SK-N-SH (cell line): ENCODE results near the gene CBLN3. TPM values are rescaled to one million over a fixed set of nuclear protein-coding genes. Genes with fewer than 3 reads are reported as not detected.
"Not testable (repeated sequence)": the region's sequence is repeated elsewhere in the genome, so short reads cannot be mapped to it uniquely, and the experiment has no call there.

Source experiments
- CTCF ChIA-PET: fragments of 300-600, 350-600 bp; formaldehyde crosslinking; extraction: SDS; loops from one replicate; lab custom pipeline; 2021; lab: Yijun Ruan, JAX
- POLR2A ChIA-PET: fragments of 350-600 bp; sonication (Branson Sonifier 250); formaldehyde crosslinking; extraction: SDS; loops from one replicate; lab custom pipeline; 2020; ENCODE audit warnings: antibody characterized with exemption, inconsistent platforms; lab: Yijun Ruan, JAX
- DNase-seq: peaks from one replicate; pipeline ENCODE4 v3.0.0; 2012
- H2AFZ ChIP-seq: fragments of 200-600 bp; sonication (generic); 2 replicates; pipeline ENCODE4 v1.8.1; 2016; ENCODE audit warnings: antibody characterized with exemption, mild to moderate bottlenecking, low read depth
- H3F3A ChIP-seq: fragments of 200-600 bp; sonication (generic); replicated peaks from 2 replicates; pipeline ENCODE3; 2016; ENCODE audit warnings: antibody characterized with exemption, mild to moderate bottlenecking; ENCODE audit not compliant: insufficient read depth
- H3K27ac ChIP-seq, 2 experiments: fragments of 200-500 bp in 1 of 2; fragments of 200-600 bp in 1 of 2; sonication (Bioruptor generic) in 1 of 2; sonication (generic), shearing (Covaris generic) in 1 of 2; 2 replicates each; pipeline versions ENCODE4 v1.5.1 to v1.6.1; 2014 to 2016; ENCODE audit warnings: low read depth in 2 of 2, inconsistent platforms in 1 of 2, low read length in 1 of 2, mild to moderate bottlenecking in 1 of 2, mixed read lengths in 1 of 2
- H3K27me3 ChIP-seq: fragments of 200-600 bp; sonication (generic), shearing (Covaris generic); 2 replicates; pipeline ENCODE4 v1.6.1; 2016; ENCODE audit warnings: mixed run types; ENCODE audit not compliant: insufficient read depth
- H3K36me3 ChIP-seq, 2 experiments: fragments of 200-500 bp in 1 of 2; fragments of 200-600 bp in 1 of 2; sonication (Bioruptor generic) in 1 of 2; sonication (generic) in 1 of 2; replicated peaks in 1 of 2; 2 replicates each; pipeline versions ENCODE3 to v1.5.1; 2014 to 2016; ENCODE audit warnings: low read length in 1 of 2, mild to moderate bottlenecking in 1 of 2; ENCODE audit not compliant: insufficient read depth in 2 of 2, control insufficient read depth in 1 of 2
- H3K4me1 ChIP-seq, 2 experiments: fragments of 200-500 bp in 1 of 2; fragments of 200-600 bp in 1 of 2; sonication (Bioruptor generic) in 1 of 2; sonication (generic), shearing (Covaris generic) in 1 of 2; 2 replicates each; pipeline versions ENCODE4 v1.5.1 to v1.6.1; 2014 to 2016; ENCODE audit warnings: low read depth in 1 of 2, low read length in 1 of 2, mixed run types in 1 of 2; ENCODE audit not compliant: insufficient read depth in 2 of 2, control insufficient read depth in 1 of 2
- H3K4me2 ChIP-seq: fragments of 200-600 bp; sonication (generic), shearing (Covaris generic); 2 replicates; pipeline ENCODE4 v1.6.1; 2017; ENCODE audit warnings: mixed run types
- H3K4me3 ChIP-seq, 2 experiments: fragments of 200-500 bp in 1 of 2; fragments of 200-600 bp in 1 of 2; sonication (Bioruptor generic) in 1 of 2; sonication (generic), shearing (Covaris generic) in 1 of 2; 2 replicates each; pipeline versions ENCODE4 v1.5.1 to v1.8.1; 2014 to 2016; ENCODE audit warnings: low read depth in 2 of 2, inconsistent platforms in 1 of 2, low read length in 1 of 2, mild to moderate bottlenecking in 1 of 2, mixed read lengths in 1 of 2, moderate library complexity in 1 of 2
- H3K79me2 ChIP-seq: fragments of 200-600 bp; sonication (generic); 2 replicates; pipeline ENCODE4 v1.8.1; 2017; ENCODE audit warnings: mild to moderate bottlenecking; ENCODE audit not compliant: insufficient read depth
- H3K9ac ChIP-seq: fragments of 200-600 bp; sonication (generic); 2 replicates; pipeline ENCODE4 v1.6.1; 2017; ENCODE audit warnings: mixed run types
- H3K9me2 ChIP-seq: fragments of 200-600 bp; sonication (generic); 2 replicates; pipeline ENCODE4 v1.6.1; 2017; ENCODE audit warnings: mixed run types
- H3K9me3 ChIP-seq: fragments of 200-600 bp; sonication (generic); 2 replicates; pipeline ENCODE4 v1.6.1; 2017; ENCODE audit warnings: mixed run types, mild to moderate bottlenecking, moderate library complexity
- H4K20me1 ChIP-seq: fragments of 200-600 bp; sonication (generic); 2 replicates; pipeline ENCODE4 v1.6.1; 2017; ENCODE audit warnings: mild to moderate bottlenecking, mixed run types; ENCODE audit not compliant: insufficient read depth
- CHD2 ChIP-seq: fragments of 150-350 bp; IDR thresholded peaks from 2 replicates; pipeline ENCODE4 v1.6.1; 2018; ENCODE audit warnings: low read length; ENCODE audit not compliant: partially characterized antibody
- ELF1 ChIP-seq: IDR thresholded peaks from 2 replicates; pipeline ENCODE4 v1.4.0; 2012
- EP300 ChIP-seq, 2 experiments: IDR thresholded peaks; 2 replicates each; pipeline versions ENCODE4 v1.4.0 to v1.6.1; 2012; ENCODE audit warnings: borderline replicate concordance in 1 of 2, low read depth in 1 of 2, low read length in 1 of 2
- FOXM1 ChIP-seq: IDR thresholded peaks from 2 replicates; pipeline ENCODE4 v1.4.0; 2012; ENCODE audit warnings: low read depth, mild to moderate bottlenecking
- GABPA ChIP-seq: IDR thresholded peaks from 2 replicates; pipeline ENCODE4 v1.4.0; 2012; ENCODE audit warnings: low read depth, mild to moderate bottlenecking
- JUND ChIP-seq: IDR thresholded peaks from 2 replicates; pipeline ENCODE4 v1.4.0; 2012
- MAX ChIP-seq: IDR thresholded peaks from 2 replicates; pipeline ENCODE4 v1.4.0; 2012; ENCODE audit warnings: low read depth
- MXI1 ChIP-seq: IDR thresholded peaks from 2 replicates; pipeline ENCODE4 v1.6.1; 2012; ENCODE audit warnings: mild to moderate bottlenecking, low read depth, low read length, improper control_type of control experiment
- NFIC ChIP-seq: IDR thresholded peaks from 2 replicates; pipeline ENCODE4 v1.4.0; 2012; ENCODE audit warnings: borderline replicate concordance
- POLR2AphosphoS5 ChIP-seq: IDR thresholded peaks from 2 replicates; pipeline ENCODE4 v1.6.1; 2012; ENCODE audit warnings: low read depth, low read length
- RAD21 ChIP-seq: IDR thresholded peaks from 2 replicates; pipeline ENCODE4 v1.6.1; 2012; ENCODE audit warnings: mild to moderate bottlenecking, low read length
- RCOR1 ChIP-seq: fragments of 150-350 bp; IDR thresholded peaks from 2 replicates; pipeline ENCODE4 v1.6.1; 2017; ENCODE audit warnings: antibody characterized with exemption, low read length
- RXRA ChIP-seq: IDR thresholded peaks from 2 replicates; pipeline ENCODE4 v1.4.0; 2012; ENCODE audit warnings: low read depth, mild to moderate bottlenecking, borderline replicate concordance
- SIN3A ChIP-seq: IDR thresholded peaks from 2 replicates; pipeline ENCODE4 v1.6.1; 2012; ENCODE audit warnings: low read depth, mild to moderate bottlenecking, low read length, moderate library complexity, borderline replicate concordance
- SMC3 ChIP-seq: IDR thresholded peaks from 2 replicates; pipeline ENCODE4 v1.6.1; 2012; ENCODE audit warnings: low read depth, low read length, improper control_type of control experiment
- TCF12 ChIP-seq: IDR thresholded peaks from 2 replicates; pipeline ENCODE4 v1.4.0; 2012
- USF1 ChIP-seq: IDR thresholded peaks from 2 replicates; pipeline ENCODE4 v1.4.0; 2012; ENCODE audit warnings: low read depth, borderline replicate concordance
- USF2 ChIP-seq: fragments of 150-350 bp; IDR thresholded peaks from 2 replicates; pipeline ENCODE4 v1.6.1; 2017; ENCODE audit warnings: antibody characterized with exemption, low read length, low read depth, borderline replicate concordance
- WGBS: methylation state at CpG from one replicate; pipeline ENCODE4 v1.1.6; 2017; ENCODE audit warnings: low lambda C conversion rate; 5-methylcytosine and 5-hydroxymethylcytosine counted together
- polyA plus RNA-seq, 3 experiments: library from polyadenylated mRNA; depleted of rRNA; stranded (reverse); fragments of >200 nt; gene quantifications; 2 replicates each; pipeline ENCODE4 v1.2.3, GENCODE V29; 2012
- TF ChIP-seq, protein P1 (sequence below): fragments of 200-600 bp; sonication (generic); IDR thresholded peaks from 2 replicates; pipeline ENCODE4 v1.6.1; 2017; ENCODE audit warnings: antibody characterized with exemption, mild to moderate bottlenecking, moderate library complexity

The CBLN3 gene
- polyA plus RNA-seq, 1 of the 3 experiments (the other 2 are of a cell fraction), result 1.8 TPM

GRCh38 chr14:24456980-24457379 lies 27.5 kb upstream of the CBLN3 start:
- Histone ChIP-seq H2AFZ (no peak overlapping the region), H3F3A (no peaks in the 10 kb centered on the region), H3K36me3 (peaks cover 0 to 9% of the 10 kb centered on the region in 2 experiments), H3K4me1 (no peaks in the 10 kb centered on the region), H3K4me3 (no peak overlapping the region), H3K4me2 (no peak overlapping the region), H3K27ac (no peak overlapping the region), H3K27me3 (no peaks in the 10 kb centered on the region), H3K9me2 (no peaks in the 10 kb centered on the region), H3K79me2 (no peaks in the 10 kb centered on the region), H4K20me1 (no peaks in the 10 kb centered on the region), H3K9me3 (peaks cover 4% of the 10 kb centered on the region; the same call in 1 of the 2 replicates), H3K9ac (no peak overlapping the region)
- no peak for DNase-seq
- POLR2A ChIA-PET, result no interaction called here
- no peak for TF ChIP-seq FOXM1
- no peak for TF ChIP-seq GABPA
- no peak for TF ChIP-seq SIN3A
- no peak for TF ChIP-seq NFIC
- TF ChIP-seq TCF12, result no peak
- TF ChIP-seq MXI1, result no peak
- TF ChIP-seq CHD2, result no peak
- CTCF ChIA-PET, result interaction anchor here (1.1 to 1.6 kb wide), 3 partner anchors 20 to 95 kb away, joined by 3 read pairs; no protein-coding TSS in a partner anchor

DNA sequence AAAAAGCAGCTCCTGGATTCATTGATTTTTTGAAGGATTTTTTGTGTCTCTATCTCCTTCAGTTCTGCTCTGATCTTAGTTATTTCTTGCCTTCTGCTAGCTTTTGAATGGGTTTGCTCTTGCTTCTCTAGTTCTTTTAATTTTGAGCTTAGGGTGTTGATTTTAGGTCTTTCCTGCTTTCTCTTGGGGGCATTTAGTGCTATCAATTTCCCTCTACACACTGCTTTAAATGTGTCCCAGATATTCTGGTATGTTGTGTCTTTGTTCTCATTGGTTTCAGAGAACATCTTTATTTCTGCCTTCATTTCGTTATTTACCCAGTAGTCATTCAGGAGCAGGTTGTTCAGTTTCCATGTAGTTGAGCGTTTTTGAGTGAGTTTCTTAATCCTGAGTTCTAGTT lies 21.4 kb upstream of the CBLN3 start:
- H3K79me2 ChIP-seq, H3K4me3 ChIP-seq, H3K9me3 ChIP-seq, H3K27me3 ChIP-seq, H3K4me2 ChIP-seq, H3K9me2 ChIP-seq, H3K4me1 ChIP-seq, POLR2A ChIA-PET, H4K20me1 ChIP-seq, H3F3A ChIP-seq, H3K36me3 ChIP-seq, H2AFZ ChIP-seq, H3K9ac ChIP-seq, DNase-seq, H3K27ac ChIP-seq: not testable (repeated sequence)
- CTCF ChIA-PET, result interaction anchor here (0.7 kb wide), 1 partner anchor 10 kb away, joined by 3 read pairs; no protein-coding TSS in a partner anchor
- WGBS, result 26% methylated on average over 2 of the region's 2 CpGs

GRCh38 chr14:24443053-24443665 lies 13.7 kb upstream of the CBLN3 start:
- Histone ChIP-seq H3K36me3 (peaks cover 19 to 32% of the 10 kb centered on the region in 2 experiments), H4K20me1 (no peaks in the 10 kb centered on the region), H3K4me1 (peaks cover 0 to 17% of the 10 kb centered on the region in 2 experiments; a peak in 2 of 4 replicates), H3K9ac (peak overlapping the region; percentile 97), H3K9me2 (no peaks in the 10 kb centered on the region), H3K4me3 (peak overlapping the region; percentile 61 to 75), H2AFZ (peak overlapping the region; percentile 78), H3K27ac (peak overlapping the region; percentile 53 to 98), H3K27me3 (no peaks in the 10 kb centered on the region), H3K79me2 (peaks cover 30% of the 10 kb centered on the region), H3F3A (peaks cover 7% of the 10 kb centered on the region), H3K4me2 (peak overlapping the region; percentile 85), H3K9me3 (no peaks in the 10 kb centered on the region)
- ChIA-PET POLR2A (interaction anchor here (1.0 to 1.8 kb wide), 2 partner anchors 77 to 116 kb away, joined by 4 to 6 read pairs; no protein-coding TSS in a partner anchor), CTCF (interaction anchor here (0.6 to 16.4 kb wide), 5 partner anchors 11 to 135 kb away, joined by 3 to 445 read pairs (median 4); partner anchors contain the start of genes ADCY4, CIDEB and RIPK3)
- no peak for DNase-seq
- 5% methylated on average over 6 of the region's 7 CpGs for WGBS
- TF ChIP-seq USF1 (no peak), POLR2AphosphoS5 (no peak), MAX (no peak), ELF1 (no peak), GABPA (no peak), EP300 (IDR thresholded peaks at IDR 0.05; ENCODE audit: borderline replicate concordance in 1 of 2, low read depth in 1 of 2, low read length in 1 of 2) (no peak), RCOR1 (no peak), USF2 (no peak), RXRA (no peak), CHD2 (no peak), SMC3 (no peak), RAD21 (no peak), JUND (no peak)
- TF ChIP-seq, protein P1, sequence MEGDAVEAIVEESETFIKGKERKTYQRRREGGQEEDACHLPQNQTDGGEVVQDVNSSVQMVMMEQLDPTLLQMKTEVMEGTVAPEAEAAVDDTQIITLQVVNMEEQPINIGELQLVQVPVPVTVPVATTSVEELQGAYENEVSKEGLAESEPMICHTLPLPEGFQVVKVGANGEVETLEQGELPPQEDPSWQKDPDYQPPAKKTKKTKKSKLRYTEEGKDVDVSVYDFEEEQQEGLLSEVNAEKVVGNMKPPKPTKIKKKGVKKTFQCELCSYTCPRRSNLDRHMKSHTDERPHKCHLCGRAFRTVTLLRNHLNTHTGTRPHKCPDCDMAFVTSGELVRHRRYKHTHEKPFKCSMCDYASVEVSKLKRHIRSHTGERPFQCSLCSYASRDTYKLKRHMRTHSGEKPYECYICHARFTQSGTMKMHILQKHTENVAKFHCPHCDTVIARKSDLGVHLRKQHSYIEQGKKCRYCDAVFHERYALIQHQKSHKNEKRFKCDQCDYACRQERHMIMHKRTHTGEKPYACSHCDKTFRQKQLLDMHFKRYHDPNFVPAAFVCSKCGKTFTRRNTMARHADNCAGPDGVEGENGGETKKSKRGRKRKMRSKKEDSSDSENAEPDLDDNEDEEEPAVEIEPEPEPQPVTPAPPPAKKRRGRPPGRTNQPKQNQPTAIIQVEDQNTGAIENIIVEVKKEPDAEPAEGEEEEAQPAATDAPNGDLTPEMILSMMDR, result no peak
